Ishikawa (cell line): ENCODE data around the gene SORD.

Experiments used
- CEBPB ChIP-seq: IDR thresholded peaks from 2 replicates; pipeline ENCODE4 v1.6.1; 2012
- CREB1 ChIP-seq: IDR thresholded peaks from 2 replicates; pipeline ENCODE4 v1.6.1; 2012; ENCODE audit warnings: low read depth
- EGR1 ChIP-seq: IDR thresholded peaks from 2 replicates; pipeline ENCODE4 v1.6.1; 2012
- EP300 ChIP-seq: IDR thresholded peaks from 2 replicates; pipeline ENCODE4 v1.6.1; 2012; ENCODE audit warnings: borderline replicate concordance
- FOXM1 ChIP-seq: IDR thresholded peaks from 2 replicates; pipeline ENCODE4 v1.6.1; 2012; ENCODE audit warnings: low read depth, borderline replicate concordance
- MAX ChIP-seq: IDR thresholded peaks from 2 replicates; pipeline ENCODE4 v1.6.1; 2012
- NFIC ChIP-seq: IDR thresholded peaks from 2 replicates; pipeline ENCODE4 v1.6.1; 2012
- RAD21 ChIP-seq: IDR thresholded peaks from 2 replicates; pipeline ENCODE4 v1.6.1; 2012; ENCODE audit warnings: low read depth
- REST ChIP-seq: IDR thresholded peaks from 2 replicates; pipeline ENCODE4 v1.6.1; 2012; ENCODE audit warnings: low read depth, mild to moderate bottlenecking
- TAF1 ChIP-seq: IDR thresholded peaks from 2 replicates; pipeline ENCODE4 v1.6.1; 2012; ENCODE audit warnings: low read depth, mild to moderate bottlenecking
- TCF12 ChIP-seq: IDR thresholded peaks from 2 replicates; pipeline ENCODE4 v1.6.1; 2012; ENCODE audit warnings: low read depth
- TEAD4 ChIP-seq: IDR thresholded peaks from 2 replicates; pipeline ENCODE4 v1.6.1; 2012
- USF1 ChIP-seq: IDR thresholded peaks from 2 replicates; pipeline ENCODE4 v1.6.1; 2012
- YY1 ChIP-seq: IDR thresholded peaks from 2 replicates; pipeline ENCODE4 v1.6.1; 2012; ENCODE audit warnings: low read depth
- ZBTB7A ChIP-seq: IDR thresholded peaks from 2 replicates; pipeline ENCODE4 v1.6.1; 2012; ENCODE audit warnings: low read depth

SORD gene

GRCh38 chr15:45023659-45024225 is 747 bp downstream of the SORD start:
- no peak for TF ChIP-seq NFIC
- no peak for TF ChIP-seq MAX
- TF ChIP-seq YY1 = no peak
- TF ChIP-seq TEAD4 = no peak
- TF ChIP-seq EP300 = no peak
- TF ChIP-seq TAF1 = no peak
- TF ChIP-seq REST = no peak
- TF ChIP-seq CEBPB = no peak
- TF ChIP-seq RAD21 = no peak
- no peak for TF ChIP-seq ZBTB7A
- no peak for TF ChIP-seq EGR1
- no peak for TF ChIP-seq FOXM1
- TF ChIP-seq TCF12 = no peak
- no peak for TF ChIP-seq CREB1
- no peak for TF ChIP-seq USF1

- no peak for TF ChIP-seq CEBPB
- no peak for TF ChIP-seq TEAD4
- no peak for TF ChIP-seq REST
- no peak for TF ChIP-seq YY1
- TF ChIP-seq NFIC = no peak
- no peak for TF ChIP-seq FOXM1
- no peak for TF ChIP-seq MAX
- TF ChIP-seq USF1 = no peak
- TF ChIP-seq TAF1 = no peak
- no peak for TF ChIP-seq CREB1
- TF ChIP-seq EGR1 = no peak
- TF ChIP-seq ZBTB7A = no peak
- no peak for TF ChIP-seq RAD21
- TF ChIP-seq TCF12 = no peak
These were observed 3.7 kb downstream of the SORD start for GRCh38 chr15:45026651-45027190.

DNA sequence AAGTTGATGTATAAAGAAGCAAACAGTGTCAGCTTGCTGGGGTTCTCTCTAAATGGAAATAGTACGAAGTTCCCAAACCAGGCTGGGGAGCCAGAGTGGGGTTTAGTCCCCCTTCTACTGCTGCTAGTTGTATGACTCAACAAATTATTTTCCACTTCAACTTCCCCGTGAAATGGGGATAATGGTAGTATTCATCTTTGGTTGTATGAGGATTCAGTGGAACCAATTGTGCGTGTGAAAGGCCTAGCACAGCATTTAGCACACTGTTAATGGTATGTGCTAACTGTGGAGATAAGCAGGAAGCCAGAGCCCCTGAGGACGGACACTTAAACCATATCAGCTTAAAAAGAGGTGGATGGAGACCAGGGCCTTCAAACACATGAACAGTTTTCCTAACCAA is 4.2 kb downstream of the SORD start:
- no peak for TF ChIP-seq MAX
- no peak for TF ChIP-seq ZBTB7A
- no peak for TF ChIP-seq FOXM1
- TF ChIP-seq EP300 = no peak
- no peak for TF ChIP-seq RAD21
- TF ChIP-seq EGR1 = no peak
- TF ChIP-seq CEBPB = no peak
- TF ChIP-seq REST = no peak

GRCh38 chr15:45030743-45031142 is 7.7 kb downstream of the SORD start:
- TF ChIP-seq USF1 (no peak), EP300 (no peak), FOXM1 (no peak), YY1 (no peak), EGR1 (no peak), TAF1 (no peak), REST (no peak), CREB1 (no peak), RAD21 (no peak), NFIC (no peak)
